Lung (tissue), 12 donors: ENCODE measurements around the gene ZXDA. TPM values are rescaled to one million over a fixed set of nuclear protein-coding genes. Genes with fewer than 3 reads are reported as not detected.
A peak's percentile ranks its signal among the peaks of the same experiment; 100 is the strongest.

Experiments
- ATAC-seq: fragments of 200-7000 bp; cut with Tn5 transposase; one replicate; pipeline ENCODE4 v1.9.1; 2020; ENCODE audit warnings: moderate number of reproducible peaks; ENCODE audit not compliant: insufficient read depth, low FRiP score
- DNase-seq, 3 donors: peaks; one replicate each; pipeline ENCODE4 v3.0.0-alpha.2; 2013 to 2017
- H3K27ac ChIP-seq, 2 donors: one replicate each; pipeline ENCODE4 v1.5.1; 2013; ENCODE audit warnings: mild to moderate bottlenecking in 2 of 2, moderate library complexity in 2 of 2, control low read depth in 1 of 2, inconsistent platforms in 1 of 2, low read depth in 1 of 2, low read length in 1 of 2
- H3K27me3 ChIP-seq, 3 donors: one replicate each; pipeline ENCODE4 v1.5.1; 2013; ENCODE audit warnings: low read length in 2 of 3; ENCODE audit not compliant: control insufficient read depth in 3 of 3, insufficient read depth in 3 of 3
- H3K36me3 ChIP-seq, 4 donors: one replicate each; pipeline ENCODE4 v1.5.1; 2013; ENCODE audit warnings: low read length in 4 of 4, mild to moderate bottlenecking in 1 of 4, moderate library complexity in 1 of 4; ENCODE audit not compliant: control insufficient read depth in 4 of 4, insufficient read depth in 4 of 4
- H3K4me1 ChIP-seq, 5 donors: one replicate each; pipeline ENCODE4 v1.5.1; 2013; ENCODE audit warnings: low read length in 5 of 5, mild to moderate bottlenecking in 2 of 5, moderate library complexity in 1 of 5; ENCODE audit not compliant: control insufficient read depth in 5 of 5, insufficient read depth in 5 of 5
- H3K4me3 ChIP-seq: one replicate; pipeline ENCODE4 v1.5.1; 2013; ENCODE audit warnings: mild to moderate bottlenecking, control low read depth, moderate library complexity
- H3K9ac ChIP-seq, 2 donors: one replicate each; pipeline ENCODE4 v1.5.1; 2013; ENCODE audit warnings: low read length in 2 of 2, control low read depth in 1 of 2; ENCODE audit not compliant: insufficient read depth in 1 of 2
- H3K9me3 ChIP-seq, 4 donors: one replicate each; pipeline ENCODE4 v1.5.1; 2013; ENCODE audit warnings: low read length in 3 of 4, mild to moderate bottlenecking in 1 of 4, moderate library complexity in 1 of 4; ENCODE audit not compliant: control insufficient read depth in 4 of 4, insufficient read depth in 3 of 4
- CTCF ChIP-seq: IDR thresholded peaks from 2 replicates; pipeline ENCODE4 v1.5.1; 2012; ENCODE audit warnings: mild to moderate bottlenecking; ENCODE audit errors: control extremely low read depth, extremely low read depth
- whole genome bisulfite sequencing, 2 donors: extraction: QIAGEN DNeasy Blood & Tissue Kit; methylation state at CpG; one replicate each; pipeline ENCODE4 v1.1.7; 2013; 5-methylcytosine and 5-hydroxymethylcytosine counted together
- polyA plus RNA-seq, 2 donors: library from polyadenylated mRNA; stranded (reverse); fragments of 200-250 nt; gene quantifications; one replicate each; pipeline ENCODE4 v1.2.1, GENCODE V29; 2013
- total RNA-seq, 2 donors: library from RNA; depleted of rRNA in 1 of 2; stranded (reverse); fragments of >200 nt in 1 of 2; gene quantifications; one replicate each; pipeline ENCODE4 v1.2.1, GENCODE V29; 2014 to 2021
- donor health status: control.
- donor health status: control.
- donor health status: Bipolar disorder and iron deficiency.
- donor health status: healthy.
- donor health status: DM: yes; HTN: yes; CAD: no.

The ZXDA gene
- total and polyA plus RNA-seq, 4 donors: 0.47 to 10.2 (median 3.5) TPM

DNA sequence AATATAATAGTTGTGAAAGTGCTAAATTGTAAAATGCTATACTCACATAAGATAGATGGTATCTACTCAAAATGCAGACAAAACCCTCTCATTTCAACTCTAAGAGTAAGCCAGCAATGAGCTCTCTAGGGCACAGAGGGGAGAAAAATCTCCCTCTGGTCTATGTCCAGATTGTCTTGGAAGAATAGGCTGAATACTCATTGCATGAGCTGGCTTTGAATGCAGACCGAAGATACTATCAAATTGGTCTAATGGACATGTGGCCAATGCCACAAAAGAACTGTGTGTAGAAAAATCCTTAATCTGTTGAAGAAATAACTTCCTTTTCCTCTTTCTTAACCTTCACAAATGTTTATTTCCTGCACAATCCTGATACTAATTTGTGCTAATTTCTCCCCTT lies 3.5 kb downstream of the ZXDA start:
- peak overlapping the region in 1 of 2 donors; percentile 53 for H3K27ac ChIP-seq
- H3K36me3 ChIP-seq: no peaks in the 10 kb centered on the region
- ATAC-seq: no peak
- H3K9me3 ChIP-seq: no peaks in the 10 kb centered on the region
- no peak for TF ChIP-seq CTCF
- 30 to 44% methylated on average over 1 of the region's 1 CpG for WGBS, 2 donors
- H3K27me3 ChIP-seq: no peaks in the 10 kb centered on the region
- DNase-seq: no peak
- no peak overlapping the region for H3K9ac ChIP-seq
- peaks cover 0 to 9% (median 2%) of the 10 kb centered on the region in 5 donors for H3K4me1 ChIP-seq
- H3K4me3 ChIP-seq: no peak overlapping the region

GRCh38 chrX:57905141-57905540 lies 5.1 kb downstream of the ZXDA start:
- Histone ChIP-seq H3K36me3 (no peaks in the 10 kb centered on the region), H3K9me3 (no peaks in the 10 kb centered on the region), H3K27ac (no peak overlapping the region), H3K9ac (no peak overlapping the region), H3K27me3 (no peaks in the 10 kb centered on the region), H3K4me1 (peaks cover 0 to 9% (median 2%) of the 10 kb centered on the region in 5 donors), H3K4me3 (no peak overlapping the region)
- DNase-seq: peak in 2 of 3 donors; percentile 18 to 29
- WGBS, 2 donors: 36 to 40% methylated on average over 2 of the region's 2 CpGs
- ATAC-seq: no peak
- TF ChIP-seq CTCF: no peak

DNA sequence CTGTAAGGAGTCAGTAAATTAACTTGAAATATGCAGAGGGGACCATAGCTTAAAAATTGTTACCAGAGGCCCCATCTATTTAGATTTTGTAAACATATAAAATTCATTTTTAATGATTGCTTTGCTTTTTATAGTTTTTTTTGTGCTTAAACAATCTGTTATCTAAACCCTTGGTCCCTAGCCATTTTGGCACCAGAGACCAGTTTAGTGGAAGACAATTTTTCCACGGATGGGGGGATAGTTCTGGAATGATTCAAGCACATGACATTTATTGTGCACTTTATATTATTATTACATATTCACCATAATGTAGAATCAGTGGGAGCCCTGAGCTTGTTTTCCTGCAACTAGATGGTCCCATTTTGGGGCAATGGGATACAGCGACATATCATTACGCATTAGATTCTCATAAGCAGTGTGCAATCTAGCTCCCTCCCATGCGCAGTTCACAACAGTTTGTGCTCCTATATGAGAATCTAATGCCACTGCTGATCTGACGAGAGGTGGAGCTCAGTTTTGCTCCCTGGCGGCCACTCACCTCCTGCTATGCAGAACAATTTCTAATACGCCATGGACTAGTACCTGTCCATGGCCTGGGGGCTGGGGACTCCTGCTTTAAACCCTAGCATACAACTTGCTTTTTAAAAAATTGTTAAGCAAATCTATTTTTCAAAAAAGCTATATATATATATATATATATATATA lies 5.9 kb downstream of the ZXDA start:
- no peak for ATAC-seq
- no peaks in the 10 kb centered on the region for H3K27me3 ChIP-seq
- WGBS, 2 donors: 86 to 97% methylated on average over 7 of the region's 7 CpGs

More for the DNA sequence above, 5.9 kb downstream of the ZXDA start:
- peaks cover 0 to 9% (median 2%) of the 10 kb centered on the region in 5 donors for H3K4me1 ChIP-seq
- H3K9ac ChIP-seq: no peak overlapping the region
- no peak overlapping the region for H3K4me3 ChIP-seq
- H3K27ac ChIP-seq: no peak overlapping the region
- no peaks in the 10 kb centered on the region for H3K9me3 ChIP-seq
- TF ChIP-seq CTCF: no peak
- H3K36me3 ChIP-seq: no peaks in the 10 kb centered on the region
- DNase-seq: peak in 2 of 3 donors; percentile 35 to 62
